DOHH2 (cell line): ENCODE data around the gene SYNDIG1.

Experiments
- H3F3A ChIP-seq: fragments of 200-600 bp; sonication (generic), shearing (Covaris generic); 2 replicates; pipeline ENCODE4 v1.6.0; 2016; ENCODE audit warnings: antibody characterized with exemption, mild to moderate bottlenecking; ENCODE audit not compliant: control insufficient read depth, insufficient read depth
- H3K27ac ChIP-seq: fragments of 200-600 bp; sonication (generic); 2 replicates; pipeline ENCODE4 v1.5.1; 2014; ENCODE audit warnings: low read depth, mild to moderate bottlenecking, low read length, moderate library complexity
- H3K27me3 ChIP-seq: fragments of 200-600 bp; sonication (generic); 2 replicates; pipeline ENCODE4 v1.6.1; 2014; ENCODE audit warnings: mild to moderate bottlenecking, low read length, mixed read lengths; ENCODE audit not compliant: control insufficient read depth
- H3K36me3 ChIP-seq: fragments of 200-600 bp; sonication (generic); 2 replicates; pipeline ENCODE4 v1.6.1; 2014; ENCODE audit warnings: mild to moderate bottlenecking, low read length, moderate library complexity, mixed read lengths; ENCODE audit not compliant: control insufficient read depth
- H3K4me1 ChIP-seq: fragments of 200-600 bp; sonication (generic); 2 replicates; pipeline ENCODE4 v1.6.1; 2014; ENCODE audit warnings: mild to moderate bottlenecking, low read length, mixed read lengths; ENCODE audit not compliant: control insufficient read depth
- H3K4me2 ChIP-seq: fragments of 200-600 bp; sonication (generic); 2 replicates; pipeline ENCODE4 v1.6.0; 2014; ENCODE audit warnings: mild to moderate bottlenecking, low read length, moderate library complexity
- H3K4me3 ChIP-seq: fragments of 200-600 bp; sonication (generic); 2 replicates; pipeline ENCODE4 v1.5.1; 2014; ENCODE audit warnings: mild to moderate bottlenecking, low read length, mixed read lengths
- H3K79me2 ChIP-seq: fragments of 200-600 bp; sonication (generic); 2 replicates; pipeline ENCODE4 v1.6.1; 2014; ENCODE audit warnings: mild to moderate bottlenecking, low read length, mixed read lengths; ENCODE audit not compliant: control insufficient read depth
- H3K9me2 ChIP-seq: fragments of 200-600 bp; sonication (generic); replicated peaks from 2 replicates; pipeline ENCODE4 v1.6.1; 2014; ENCODE audit warnings: mild to moderate bottlenecking, low read length, mixed read lengths; ENCODE audit not compliant: control insufficient read depth
- H3K9me3 ChIP-seq: fragments of 200-600 bp; sonication (generic); 2 replicates; pipeline ENCODE4 v1.6.1; 2014; ENCODE audit warnings: antibody characterized with exemption, low read length, mixed read lengths; ENCODE audit not compliant: control insufficient read depth, insufficient read depth
- H4K20me1 ChIP-seq: fragments of 200-600 bp; sonication (generic); 2 replicates; pipeline ENCODE4 v1.6.0; 2014; ENCODE audit warnings: low read depth, mild to moderate bottlenecking, antibody characterized with exemption, low read length, moderate library complexity; ENCODE audit not compliant: control insufficient read depth, insufficient read depth
- CTCF ChIP-seq: fragments of 200-600 bp; sonication (generic); IDR thresholded peaks from one replicate; pipeline ENCODE4 v1.5.1; 2014; ENCODE audit warnings: antibody characterized with exemption, mild to moderate bottlenecking, low read depth, low read length; ENCODE audit not compliant: poor library complexity, severe bottlenecking
- EZH2phosphoT487 ChIP-seq: fragments of 200-600 bp; sonication (generic); IDR thresholded peaks from 2 replicates; pipeline ENCODE4 v1.6.1; 2017; ENCODE audit warnings: borderline replicate concordance, mild to moderate bottlenecking, antibody characterized with exemption, low read length, moderate library complexity, mixed read lengths

Gene SYNDIG1

GRCh38 chr20:24611360-24612140 lies 142.1 kb downstream of the SYNDIG1 start:
- H3K9me3 ChIP-seq = no peaks in the 10 kb centered on the region
- H3K4me1 ChIP-seq = peaks cover 34% of the 10 kb centered on the region
- H3K4me2 ChIP-seq = no peak overlapping the region
- no peaks in the 10 kb centered on the region for H3K9me2 ChIP-seq
- H3K79me2 ChIP-seq = no peaks in the 10 kb centered on the region
- H3K4me3 ChIP-seq = no peak overlapping the region
- no peaks in the 10 kb centered on the region for H3K36me3 ChIP-seq
- no peaks in the 10 kb centered on the region for H3K27me3 ChIP-seq
- TF ChIP-seq CTCF (no peak), EZH2phosphoT487 (no peak)
- H3F3A ChIP-seq = no peaks in the 10 kb centered on the region
- H3K27ac ChIP-seq = no peak overlapping the region
- no peaks in the 10 kb centered on the region for H4K20me1 ChIP-seq

GRCh38 chr20:24612799-24613775 lies 143.7 kb downstream of the SYNDIG1 start:
- H3K9me2 ChIP-seq = no peaks in the 10 kb centered on the region
- H3K27ac ChIP-seq = no peak overlapping the region
- H3K79me2 ChIP-seq = no peaks in the 10 kb centered on the region
- H3K4me1 ChIP-seq = peaks cover 34% of the 10 kb centered on the region
- H3K9me3 ChIP-seq = no peaks in the 10 kb centered on the region
- no peak overlapping the region for H3K4me3 ChIP-seq
- H4K20me1 ChIP-seq = no peaks in the 10 kb centered on the region
- H3K4me2 ChIP-seq = no peak overlapping the region
- no peaks in the 10 kb centered on the region for H3K36me3 ChIP-seq
- TF ChIP-seq CTCF (no peak), EZH2phosphoT487 (no peak)
- H3F3A ChIP-seq = no peaks in the 10 kb centered on the region
- no peaks in the 10 kb centered on the region for H3K27me3 ChIP-seq

- Histone ChIP-seq H3F3A (no peaks in the 10 kb centered on the region), H3K36me3 (no peaks in the 10 kb centered on the region), H3K4me3 (no peak overlapping the region), H3K9me2 (no peaks in the 10 kb centered on the region), H3K4me1 (peaks cover 33% of the 10 kb centered on the region), H3K27me3 (no peaks in the 10 kb centered on the region), H3K79me2 (no peaks in the 10 kb centered on the region), H3K4me2 (no peak overlapping the region), H3K27ac (no peak overlapping the region), H4K20me1 (no peaks in the 10 kb centered on the region), H3K9me3 (no peaks in the 10 kb centered on the region)
- TF ChIP-seq EZH2phosphoT487 (no peak), CTCF (no peak)
Measured at GRCh38 chr20:24614341-24614740, 144.9 kb downstream of the SYNDIG1 start.
